Measurements from ENCODE around the gene RBM28. TPM values are rescaled to one million over a fixed set of nuclear protein-coding genes. Genes with fewer than 3 reads are reported as not detected.

The RBM28 gene
- total RNA-seq, 3 donors from 2014 or later: 23.6 to 34.3 (median 27.1) TPM

GRCh38 chr7:128274884-128275603 is 68.7 kb downstream of the RBM28 start:
- no peak for DNase-seq
- intact Hi-C loops (cut with DNase I, micrococcal nuclease): no loop called here
- Histone ChIP-seq H3K36me3 (ENCODE audit: low read depth) (no peaks in the 10 kb centered on the region), H3K4me1 (ENCODE audit: low read depth) (peaks cover 3% of the 10 kb centered on the region), H3K4me3 (no peak overlapping the region), H3K9me3 (peaks cover 5% of the 10 kb centered on the region)
- ATAC-seq: no peak
- no peak for TF ChIP-seq CTCF (IDR thresholded peaks at IDR 0.05)

- intact Hi-C loops (cut with DNase I, micrococcal nuclease): no loop called here
- Histone ChIP-seq H3K4me3 (no peak overlapping the region), H3K36me3 (ENCODE audit: low read depth) (no peaks in the 10 kb centered on the region), H3K9me3 (no peaks in the 10 kb centered on the region), H3K4me1 (ENCODE audit: low read depth) (peaks cover 3% of the 10 kb centered on the region)
- no peak for DNase-seq
- ATAC-seq: no peak
- no peak for TF ChIP-seq CTCF (IDR thresholded peaks at IDR 0.05)
These were observed 69.3 kb downstream of the RBM28 start for GRCh38 chr7:128274246-128274883.

- H3K9me3 ChIP-seq: no peaks in the 10 kb centered on the region
- DNase-seq (no peak), ATAC-seq (peak; percentile 11)
- no peak overlapping the region for H3K4me3 ChIP-seq
- H3K36me3 ChIP-seq (ENCODE audit: low read depth): no peaks in the 10 kb centered on the region
- TF ChIP-seq CTCF (IDR thresholded peaks at IDR 0.05): no peak
- intact Hi-C loops (cut with DNase I, micrococcal nuclease): no loop called here
- peaks cover 3% of the 10 kb centered on the region for H3K4me1 ChIP-seq (ENCODE audit: low read depth)
These were observed 71.7 kb downstream of the RBM28 start for GRCh38 chr7:128271942-128272481.

GRCh38 chr7:128271471-128271941 is 72.2 kb downstream of the RBM28 start:
- ATAC-seq (no peak), DNase-seq (no peak)
- intact Hi-C loops (cut with DNase I, micrococcal nuclease): no loop called here
- Histone ChIP-seq H3K9me3 (no peaks in the 10 kb centered on the region), H3K4me3 (no peak overlapping the region), H3K4me1 (ENCODE audit: low read depth) (peaks cover 3% of the 10 kb centered on the region), H3K36me3 (ENCODE audit: low read depth) (no peaks in the 10 kb centered on the region)
- no peak for TF ChIP-seq CTCF (IDR thresholded peaks at IDR 0.05)

GRCh38 chr7:128270826-128271272 is 72.9 kb downstream of the RBM28 start:
- no peaks in the 10 kb centered on the region for H3K36me3 ChIP-seq (ENCODE audit: low read depth)
- DNase-seq: no peak
- H3K4me1 ChIP-seq (ENCODE audit: low read depth): peaks cover 3% of the 10 kb centered on the region
- no peak for TF ChIP-seq CTCF (IDR thresholded peaks at IDR 0.05)
- peak; percentile 29 for ATAC-seq
- no peaks in the 10 kb centered on the region for H3K9me3 ChIP-seq
- intact Hi-C loops (cut with DNase I, micrococcal nuclease): no loop called here
- H3K4me3 ChIP-seq: no peak overlapping the region
